Measurements from ENCODE around the gene CEP295NL.
"Not testable (repeated sequence)": the region's sequence is repeated elsewhere in the genome, so short reads cannot be mapped to it uniquely, and the experiment has no call there.

The CEP295NL gene

DNA sequence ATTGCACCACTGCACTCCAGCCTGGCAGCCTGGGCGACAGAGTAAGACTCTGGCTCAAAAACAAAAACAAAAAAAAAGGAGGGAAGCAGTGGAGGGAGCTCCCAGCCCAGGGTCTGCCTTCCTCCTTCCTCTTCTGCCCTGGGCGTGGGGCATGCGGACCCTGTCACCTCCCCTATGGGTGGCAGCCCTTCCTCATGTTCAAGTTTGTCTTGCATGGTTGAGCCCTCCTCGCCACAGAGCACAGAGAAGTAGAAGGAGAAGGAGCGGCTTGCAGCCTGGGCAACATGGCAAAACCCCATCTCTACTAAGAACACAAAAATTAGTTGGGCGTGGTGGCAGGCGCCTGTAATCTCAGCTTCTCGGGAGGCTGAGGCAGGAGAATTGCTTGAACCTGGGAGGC lies 43.6 kb upstream of the CEP295NL start:
- Histone ChIP-seq H3K27me3 (no peaks in the 10 kb centered on the region), H3K4me1 (ENCODE audit: control insufficient read depth in 1 of 2, insufficient read depth in 1 of 2, low read depth in 1 of 2, low read length in 1 of 2) (no peaks in the 10 kb centered on the region), H3K4me3 (ENCODE audit: low read depth in 1 of 2, low read length in 1 of 2) (no peak overlapping the region), H3K9me3 (no peaks in the 10 kb centered on the region), H3K27ac (no peak overlapping the region), H3K36me3 (no peaks in the 10 kb centered on the region)
- no peak for TF ChIP-seq CTCF (IDR thresholded peaks at IDR 0.05)

DNA sequence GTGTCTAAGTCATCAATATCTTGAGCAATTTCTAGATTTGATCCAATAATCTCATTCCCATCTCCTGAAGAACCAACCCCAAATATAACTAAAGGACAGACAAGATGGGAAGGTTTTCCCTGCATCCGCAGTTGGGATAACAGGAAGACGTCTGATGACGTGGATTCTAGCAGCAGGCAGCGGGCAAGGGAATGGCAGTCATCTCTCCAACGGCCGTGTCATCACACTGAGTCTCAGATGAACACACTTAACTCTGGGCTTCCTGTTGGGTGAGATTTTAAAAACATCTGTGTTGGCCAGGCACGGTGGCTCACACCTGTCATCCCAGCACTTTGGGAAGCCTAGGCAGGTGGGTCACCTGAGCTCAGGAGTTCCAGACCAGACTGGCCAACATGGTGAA lies 43.1 kb upstream of the CEP295NL start:
- TF ChIP-seq CTCF (IDR thresholded peaks at IDR 0.05), result no peak
- no peak overlapping the region for H3K4me3 ChIP-seq (ENCODE audit: low read depth in 1 of 2, low read length in 1 of 2)
- no peak overlapping the region for H3K27ac ChIP-seq
- no peaks in the 10 kb centered on the region for H3K27me3 ChIP-seq
- no peaks in the 10 kb centered on the region for H3K9me3 ChIP-seq
- no peaks in the 10 kb centered on the region for H3K36me3 ChIP-seq
- no peaks in the 10 kb centered on the region for H3K4me1 ChIP-seq (ENCODE audit: control insufficient read depth in 1 of 2, insufficient read depth in 1 of 2, low read depth in 1 of 2, low read length in 1 of 2)

DNA sequence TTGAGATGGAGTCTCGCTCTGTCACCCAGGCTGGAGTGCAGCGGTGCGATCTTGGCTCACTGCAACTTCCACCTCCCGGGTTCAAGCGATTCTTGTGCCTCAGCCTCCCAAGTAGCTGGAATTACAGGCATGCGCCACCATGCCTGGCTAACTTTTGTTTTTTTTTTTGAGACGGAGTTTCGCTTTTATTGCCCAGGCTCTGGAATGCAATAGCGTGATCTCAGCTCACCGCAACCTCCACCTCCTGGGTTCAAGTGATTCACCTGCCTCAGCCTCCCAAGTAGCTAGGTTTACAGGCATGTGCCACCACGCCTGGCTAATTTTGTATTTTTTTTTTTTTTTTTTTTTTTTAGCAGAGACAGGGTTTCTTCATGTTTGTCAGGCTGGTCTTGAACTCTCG lies 42.5 kb upstream of the CEP295NL start:
- H3K27ac ChIP-seq; H3K4me3 ChIP-seq (ENCODE audit: low read depth in 1 of 2, low read length in 1 of 2); H3K9me3 ChIP-seq; H3K36me3 ChIP-seq; H3K4me1 ChIP-seq (ENCODE audit: control insufficient read depth in 1 of 2, insufficient read depth in 1 of 2, low read depth in 1 of 2, low read length in 1 of 2); H3K27me3 ChIP-seq: not testable (repeated sequence)

- H3K4me3 ChIP-seq (ENCODE audit: low read depth in 1 of 2, low read length in 1 of 2), result no peak overlapping the region
- no peaks in the 10 kb centered on the region for H3K27me3 ChIP-seq
- TF ChIP-seq CTCF (IDR thresholded peaks at IDR 0.05), result no peak
- no peak overlapping the region for H3K27ac ChIP-seq
- H3K9me3 ChIP-seq, result no peaks in the 10 kb centered on the region
- no peaks in the 10 kb centered on the region for H3K4me1 ChIP-seq (ENCODE audit: control insufficient read depth in 1 of 2, insufficient read depth in 1 of 2, low read depth in 1 of 2, low read length in 1 of 2)
- no peaks in the 10 kb centered on the region for H3K36me3 ChIP-seq
Measured at GRCh38 chr17:78944956-78945355, 42.0 kb upstream of the CEP295NL start.

DNA sequence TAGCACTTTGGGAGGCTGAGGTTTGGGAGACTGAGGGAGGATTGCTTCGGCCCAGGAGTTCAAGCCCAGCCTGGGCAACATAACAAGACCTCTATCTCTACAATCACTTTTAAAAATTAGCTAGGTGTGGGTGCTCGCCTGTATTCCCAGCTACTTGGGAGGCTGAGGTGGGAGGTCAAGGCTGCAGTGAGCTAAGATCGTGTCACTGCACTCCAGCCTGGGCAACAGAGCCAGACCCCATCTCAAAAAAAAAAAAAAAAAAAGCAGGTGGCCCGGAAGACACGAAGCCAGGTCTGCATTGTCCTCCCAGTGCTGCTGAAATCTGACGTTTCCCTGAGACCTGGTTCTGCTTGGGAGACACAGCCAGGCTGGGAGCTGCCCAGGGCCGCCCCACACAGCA lies 41.0 kb upstream of the CEP295NL start:
- H3K36me3 ChIP-seq, result no peaks in the 10 kb centered on the region
- no peaks in the 10 kb centered on the region for H3K27me3 ChIP-seq
- no peak overlapping the region for H3K4me3 ChIP-seq (ENCODE audit: low read depth in 1 of 2, low read length in 1 of 2)
- no peaks in the 10 kb centered on the region for H3K4me1 ChIP-seq (ENCODE audit: control insufficient read depth in 1 of 2, insufficient read depth in 1 of 2, low read depth in 1 of 2, low read length in 1 of 2)
- no peak overlapping the region for H3K27ac ChIP-seq
- TF ChIP-seq CTCF (IDR thresholded peaks at IDR 0.05), result no peak
- H3K9me3 ChIP-seq, result no peaks in the 10 kb centered on the region

- Histone ChIP-seq H3K36me3 (no peaks in the 10 kb centered on the region), H3K27me3 (no peaks in the 10 kb centered on the region), H3K4me3 (ENCODE audit: low read depth in 1 of 2, low read length in 1 of 2) (no peak overlapping the region), H3K9me3 (no peaks in the 10 kb centered on the region), H3K4me1 (ENCODE audit: control insufficient read depth in 1 of 2, insufficient read depth in 1 of 2, low read depth in 1 of 2, low read length in 1 of 2) (no peaks in the 10 kb centered on the region), H3K27ac (no peak overlapping the region)
- no peak for TF ChIP-seq CTCF (IDR thresholded peaks at IDR 0.05)
Measured at GRCh38 chr17:78940708-78941107, 37.7 kb upstream of the CEP295NL start.

Data from neutrophil (primary cell).